Germinal center (tissue), 1 donor: ENCODE results near the gene SI.
"Not testable (repeated sequence)": the region's sequence is repeated elsewhere in the genome, so short reads cannot be mapped to it uniquely, and the experiment has no call there.

Source experiments
- DNase-seq: peaks from one replicate; pipeline ENCODE4 v3.0.0; 2012; ENCODE audit warnings: mixed read lengths, low spot score

The SI gene

GRCh38 chr3:165078293-165078692, at the start of gene SI:
Gene SI (minus strand): TSS chr3:165078496. CDS start chr3:165076012, 2,484 bp downstream.
- DNase-seq, result no peak

DNA sequence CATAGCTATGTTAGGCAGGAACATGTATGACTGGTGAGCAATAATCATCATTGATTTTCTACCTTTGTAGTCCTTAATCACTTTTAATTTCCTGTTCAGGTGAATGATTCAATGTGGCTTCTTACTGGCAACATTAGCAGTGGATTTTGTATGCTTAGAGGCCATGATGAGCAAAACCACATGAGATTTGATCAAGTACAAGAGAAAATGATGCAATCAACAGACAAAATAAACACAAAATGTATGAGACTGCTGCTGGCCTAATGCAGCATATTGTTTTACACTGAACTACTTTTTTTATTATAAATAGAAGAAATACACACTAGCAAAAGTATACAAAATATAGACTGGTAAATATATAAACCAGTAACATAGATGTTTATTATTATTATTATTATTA, 47.5 kb upstream of the SI start:
- DNase-seq, result no peak

- DNase-seq, result no peak
Observed at GRCh38 chr3:165111401-165111800, 33.1 kb upstream of the SI start.

- DNase-seq, result no peak
Observed at GRCh38 chr3:165103616-165104015, 25.3 kb upstream of the SI start.

GRCh38 chr3:165082650-165083049, 4.4 kb upstream of the SI start:
- DNase-seq, result no peak

- DNase-seq, result no peak
Observed at GRCh38 chr3:165081183-165081582, 2.9 kb upstream of the SI start.

GRCh38 chr3:165075695-165076094, 2.6 kb downstream of the SI start:
- no peak for DNase-seq

DNA sequence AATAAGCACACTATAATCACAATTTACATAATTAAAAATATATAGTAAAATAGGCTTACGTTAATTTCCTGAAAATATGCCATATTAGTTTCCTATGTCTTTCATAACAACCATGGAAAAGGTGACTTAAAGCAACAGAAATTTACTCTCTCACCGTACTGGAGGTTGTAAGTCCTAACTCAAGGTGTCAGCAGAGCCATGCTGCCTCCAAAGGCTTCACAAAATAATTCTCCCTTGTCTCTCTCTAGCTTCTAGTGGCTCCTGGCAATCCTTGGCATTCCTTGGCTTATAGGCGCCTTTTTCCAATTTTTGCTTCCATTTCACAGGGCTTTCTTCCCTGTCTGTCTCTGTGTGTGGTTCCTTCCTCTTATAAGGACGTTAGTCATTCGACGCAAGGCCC, 7.6 kb downstream of the SI start:
- no peak for DNase-seq

GRCh38 chr3:165056510-165056909, 21.8 kb downstream of the SI start:
- no peak for DNase-seq

DNA sequence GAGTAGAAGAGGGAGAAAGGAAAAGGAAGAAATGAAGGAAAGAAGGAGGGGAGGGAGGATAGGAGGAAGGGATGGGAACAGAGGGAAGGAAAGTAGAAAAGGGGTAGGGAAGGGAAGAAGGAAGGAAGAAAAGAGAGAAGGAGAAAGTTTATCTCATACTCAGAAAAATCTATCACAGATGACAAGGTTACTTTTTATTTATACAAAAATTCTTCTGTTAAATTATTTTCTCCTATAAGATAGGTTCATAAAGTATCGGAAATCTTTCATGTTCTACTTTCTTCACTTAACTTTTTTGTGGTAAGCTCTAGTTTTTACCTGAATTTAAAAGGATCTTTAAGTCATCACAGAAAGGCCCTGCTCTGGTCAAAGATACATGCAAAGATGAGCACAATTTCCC, 38.1 kb downstream of the SI start:
- DNase-seq, result no peak

GRCh38 chr3:165011557-165011956, 66.7 kb downstream of the SI start:
- no peak for DNase-seq

DNA sequence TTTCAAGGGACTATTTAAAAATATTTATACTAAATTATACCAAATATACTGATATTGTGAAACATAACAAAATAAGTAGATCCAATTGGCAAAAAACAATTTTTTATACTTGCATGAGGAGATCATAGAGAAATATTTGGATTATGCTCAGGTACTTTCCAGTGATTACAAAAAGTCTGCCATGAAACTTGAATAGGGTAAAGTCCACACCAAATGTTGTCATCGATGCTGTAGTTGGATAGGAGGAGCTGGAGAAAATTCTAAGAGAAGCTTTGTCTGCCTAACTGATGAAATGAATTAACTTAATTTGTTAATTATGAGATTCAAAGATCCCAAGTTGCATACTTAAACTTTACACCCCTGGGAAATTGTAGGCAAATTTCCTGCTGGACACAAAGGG, 93.3 kb downstream of the SI start:
- DNase-seq, result no peak

- no peak for DNase-seq
Observed at GRCh38 chr3:164962610-164963009, 115.7 kb downstream of the SI start.

- no peak for DNase-seq
Observed at GRCh38 chr3:164952966-164953365, 125.3 kb downstream of the SI start.

- not testable (repeated sequence) for DNase-seq
Observed at GRCh38 chr3:164951403-164951802, 126.9 kb downstream of the SI start.

- no peak for DNase-seq
Observed at GRCh38 chr3:164940745-164941144, 137.6 kb downstream of the SI start.

DNA sequence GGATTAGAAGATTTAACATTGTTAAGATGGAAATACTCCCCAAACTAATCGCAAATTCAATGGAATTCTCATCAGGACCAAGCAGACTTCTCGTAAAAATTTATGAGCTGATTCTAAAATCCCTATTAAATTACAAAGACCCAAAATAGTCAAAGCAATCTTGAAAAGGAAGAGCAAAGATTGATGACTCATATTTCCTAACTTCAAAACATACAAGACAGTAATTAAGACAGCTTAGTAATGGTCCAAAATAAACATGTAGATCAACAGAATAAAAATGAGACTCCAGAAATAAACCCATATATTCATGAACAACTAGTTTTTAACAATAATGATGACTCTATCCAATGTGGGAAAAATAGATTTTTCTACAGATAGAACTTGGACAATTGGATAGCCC, 148.7 kb downstream of the SI start:
- no peak for DNase-seq
